Measurements from ENCODE around the gene S100PBP. TPM values are rescaled to one million over a fixed set of nuclear protein-coding genes. Genes with fewer than 3 reads are reported as not detected.

The S100PBP gene
- total and polyA plus RNA-seq, 9 of the 15 experiments (the other 6 are each of a cell fraction or from before 2014, with no cell fraction given) = 22.9 to 60.2 (median 32.9) TPM

DNA sequence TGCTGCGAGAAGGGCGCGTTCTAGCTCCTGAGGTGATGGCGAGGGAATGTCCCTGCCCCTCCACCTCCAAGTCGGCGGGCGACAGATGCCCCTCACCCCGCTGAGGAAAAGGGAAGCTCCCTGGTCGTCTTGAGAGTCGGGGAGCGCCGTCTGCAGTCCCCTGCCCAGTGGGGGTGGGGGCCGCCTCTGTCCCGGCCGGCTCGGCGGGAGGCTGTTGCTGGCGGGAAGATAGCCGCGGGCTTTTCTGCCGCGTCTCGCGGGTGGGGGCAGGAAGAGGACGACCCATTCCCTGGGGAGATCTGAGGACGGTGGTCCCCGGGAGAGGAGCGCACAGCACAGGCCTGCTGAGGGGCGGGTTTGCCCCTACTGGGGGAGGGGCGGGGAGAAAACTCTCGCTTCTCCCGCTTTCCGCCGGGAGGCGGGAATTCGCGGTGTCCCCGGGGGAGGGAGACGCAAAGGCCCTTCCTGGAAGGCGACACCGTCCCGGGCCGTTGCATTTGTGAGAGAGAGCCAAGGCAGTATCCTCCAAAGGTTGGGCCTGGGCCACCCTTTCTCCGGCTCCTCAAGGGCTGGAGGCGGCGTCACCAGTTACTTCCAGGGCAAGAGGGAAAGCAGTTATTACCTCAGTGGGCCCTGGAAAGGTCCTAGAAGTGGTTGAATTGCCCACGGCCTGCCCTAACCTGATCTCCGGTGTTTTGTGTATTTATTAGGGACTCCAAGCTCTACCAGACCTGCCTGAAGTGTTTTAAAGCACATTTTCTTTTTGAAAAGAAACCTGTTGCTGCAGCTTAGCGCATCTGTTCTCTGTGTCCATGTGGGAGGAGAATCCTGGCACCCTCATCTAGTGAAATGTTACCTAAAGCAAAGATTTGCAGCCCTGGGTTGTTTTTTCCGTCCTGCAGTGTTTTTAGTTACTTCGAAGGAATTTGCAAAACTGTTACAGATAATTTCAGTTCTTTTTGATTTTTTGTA, 648 bp downstream of the S100PBP start (continued):
- TF ChIP-seq, protein P1, sequence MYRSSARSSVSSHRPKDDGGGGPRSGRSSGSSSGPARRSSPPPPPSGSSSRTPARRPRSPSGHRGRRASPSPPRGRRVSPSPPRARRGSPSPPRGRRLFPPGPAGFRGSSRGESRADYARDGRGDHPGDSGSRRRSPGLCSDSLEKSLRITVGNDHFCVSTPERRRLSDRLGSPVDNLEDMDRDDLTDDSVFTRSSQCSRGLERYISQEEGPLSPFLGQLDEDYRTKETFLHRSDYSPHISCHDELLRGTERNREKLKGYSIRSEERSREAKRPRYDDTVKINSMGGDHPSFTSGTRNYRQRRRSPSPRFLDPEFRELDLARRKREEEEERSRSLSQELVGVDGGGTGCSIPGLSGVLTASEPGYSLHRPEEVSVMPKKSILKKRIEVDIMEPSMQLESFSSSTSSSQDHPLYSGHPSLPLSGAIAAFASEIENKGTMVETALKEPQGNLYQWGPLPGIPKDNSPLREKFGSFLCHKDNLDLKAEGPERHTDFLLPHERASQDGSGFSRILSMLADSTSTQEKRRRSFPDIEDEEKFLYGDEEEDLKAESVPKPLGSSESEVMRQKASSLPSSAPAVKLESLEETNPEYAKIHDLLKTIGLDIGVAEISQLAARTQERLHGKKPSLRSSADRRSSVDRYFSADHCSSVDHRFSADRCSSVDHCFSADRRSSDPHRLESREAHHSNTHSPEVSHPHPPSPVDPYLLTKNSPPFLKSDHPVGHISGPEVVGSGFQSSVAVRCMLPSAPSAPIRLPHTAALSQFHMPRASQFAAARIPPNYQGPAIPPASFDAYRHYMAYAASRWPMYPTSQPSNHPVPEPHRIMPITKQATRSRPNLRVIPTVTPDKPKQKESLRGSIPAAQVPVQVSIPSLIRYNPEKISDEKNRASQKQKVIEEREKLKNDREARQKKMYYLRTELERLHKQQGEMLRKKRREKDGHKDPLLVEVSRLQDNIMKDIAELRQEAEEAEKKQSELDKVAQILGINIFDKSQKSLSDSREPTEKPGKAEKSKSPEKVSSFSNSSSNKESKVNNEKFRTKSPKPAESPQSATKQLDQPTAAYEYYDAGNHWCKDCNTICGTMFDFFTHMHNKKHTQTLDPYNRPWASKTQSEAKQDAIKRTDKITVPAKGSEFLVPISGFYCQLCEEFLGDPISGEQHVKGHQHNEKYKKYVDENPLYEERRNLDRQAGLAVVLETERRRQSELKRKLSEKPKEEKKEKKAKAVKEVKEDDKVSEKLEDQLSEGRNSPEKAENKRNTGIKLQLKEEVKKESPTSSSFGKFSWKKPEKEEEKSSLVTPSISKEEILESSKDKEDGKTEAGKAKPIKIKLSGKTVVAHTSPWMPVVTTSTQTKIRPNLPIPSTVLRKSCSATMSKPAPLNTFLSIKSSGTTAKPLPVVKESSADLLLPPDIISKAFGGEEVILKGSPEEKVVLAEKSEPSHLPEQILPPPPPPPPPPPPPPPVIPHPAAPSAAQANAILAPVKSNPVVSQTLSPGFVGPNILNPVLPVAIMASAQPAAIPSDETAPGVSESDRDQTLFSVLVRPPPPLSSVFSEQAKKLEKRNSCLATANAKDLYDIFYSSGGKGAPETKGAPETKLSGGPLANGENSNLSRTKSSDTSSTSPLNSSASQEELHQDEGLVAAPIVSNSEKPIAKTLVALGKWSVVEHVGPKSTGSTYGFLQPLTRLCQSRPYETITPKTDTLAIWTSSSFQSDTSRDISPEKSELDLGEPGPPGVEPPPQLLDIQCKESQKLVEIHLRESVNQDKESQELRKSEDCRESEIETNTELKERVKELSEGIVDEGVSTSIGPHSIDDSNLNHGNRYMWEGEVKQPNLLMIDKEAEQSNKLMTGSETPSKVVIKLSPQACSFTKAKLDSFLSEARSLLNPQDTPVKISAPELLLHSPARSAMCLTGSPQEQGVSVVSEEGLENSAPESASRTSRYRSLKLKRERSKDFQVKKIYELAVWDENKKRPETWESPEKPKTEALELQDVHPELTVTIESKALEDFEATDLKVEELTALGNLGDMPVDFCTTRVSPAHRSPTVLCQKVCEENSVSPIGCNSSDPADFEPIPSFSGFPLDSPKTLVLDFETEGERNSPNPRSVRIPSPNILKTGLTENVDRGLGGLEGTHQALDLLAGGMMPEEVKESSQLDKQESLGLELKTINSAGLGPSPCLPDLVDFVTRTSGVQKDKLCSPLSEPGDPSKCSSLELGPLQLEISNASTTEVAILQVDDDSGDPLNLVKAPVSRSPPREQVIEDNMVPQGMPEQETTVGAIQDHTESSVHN (IDR thresholded peaks at IDR 0.05; ENCODE audit: borderline replicate concordance in 1 of 2, low read depth in 1 of 2) = no peak
- TF ChIP-seq, protein P2, sequence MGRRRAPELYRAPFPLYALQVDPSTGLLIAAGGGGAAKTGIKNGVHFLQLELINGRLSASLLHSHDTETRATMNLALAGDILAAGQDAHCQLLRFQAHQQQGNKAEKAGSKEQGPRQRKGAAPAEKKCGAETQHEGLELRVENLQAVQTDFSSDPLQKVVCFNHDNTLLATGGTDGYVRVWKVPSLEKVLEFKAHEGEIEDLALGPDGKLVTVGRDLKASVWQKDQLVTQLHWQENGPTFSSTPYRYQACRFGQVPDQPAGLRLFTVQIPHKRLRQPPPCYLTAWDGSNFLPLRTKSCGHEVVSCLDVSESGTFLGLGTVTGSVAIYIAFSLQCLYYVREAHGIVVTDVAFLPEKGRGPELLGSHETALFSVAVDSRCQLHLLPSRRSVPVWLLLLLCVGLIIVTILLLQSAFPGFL (CRISPR knock-in tag; IDR thresholded peaks at IDR 0.05) = peak; percentile 88; the same call in 1 of the 2 replicates
- TF ChIP-seq POLR3A (IDR thresholded peaks at IDR 0.05; ENCODE audit: borderline replicate concordance, extremely low read depth, insufficient read depth, insufficient read length) (no peak), PURB (CRISPR knock-in tag; IDR thresholded peaks at IDR 0.05; ENCODE audit: low read depth) (no peak), SP2 (IDR thresholded peaks at IDR 0.05; ENCODE audit: extremely low read depth, low read depth, low read length, poor library complexity, severe bottlenecking) (no peak), RNF2 (IDR thresholded peaks at IDR 0.05) (peak; percentile 41; the same call in 1 of the 2 replicates)
- TF ChIP-seq, protein P3, sequence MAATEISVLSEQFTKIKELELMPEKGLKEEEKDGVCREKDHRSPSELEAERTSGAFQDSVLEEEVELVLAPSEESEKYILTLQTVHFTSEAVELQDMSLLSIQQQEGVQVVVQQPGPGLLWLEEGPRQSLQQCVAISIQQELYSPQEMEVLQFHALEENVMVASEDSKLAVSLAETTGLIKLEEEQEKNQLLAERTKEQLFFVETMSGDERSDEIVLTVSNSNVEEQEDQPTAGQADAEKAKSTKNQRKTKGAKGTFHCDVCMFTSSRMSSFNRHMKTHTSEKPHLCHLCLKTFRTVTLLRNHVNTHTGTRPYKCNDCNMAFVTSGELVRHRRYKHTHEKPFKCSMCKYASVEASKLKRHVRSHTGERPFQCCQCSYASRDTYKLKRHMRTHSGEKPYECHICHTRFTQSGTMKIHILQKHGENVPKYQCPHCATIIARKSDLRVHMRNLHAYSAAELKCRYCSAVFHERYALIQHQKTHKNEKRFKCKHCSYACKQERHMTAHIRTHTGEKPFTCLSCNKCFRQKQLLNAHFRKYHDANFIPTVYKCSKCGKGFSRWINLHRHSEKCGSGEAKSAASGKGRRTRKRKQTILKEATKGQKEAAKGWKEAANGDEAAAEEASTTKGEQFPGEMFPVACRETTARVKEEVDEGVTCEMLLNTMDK (IDR thresholded peaks at IDR 0.05; ENCODE audit: borderline replicate concordance, insufficient read depth, low read depth, low read length, poor library complexity, severe bottlenecking) = peak; percentile 32
- TF ChIP-seq, protein P4, sequence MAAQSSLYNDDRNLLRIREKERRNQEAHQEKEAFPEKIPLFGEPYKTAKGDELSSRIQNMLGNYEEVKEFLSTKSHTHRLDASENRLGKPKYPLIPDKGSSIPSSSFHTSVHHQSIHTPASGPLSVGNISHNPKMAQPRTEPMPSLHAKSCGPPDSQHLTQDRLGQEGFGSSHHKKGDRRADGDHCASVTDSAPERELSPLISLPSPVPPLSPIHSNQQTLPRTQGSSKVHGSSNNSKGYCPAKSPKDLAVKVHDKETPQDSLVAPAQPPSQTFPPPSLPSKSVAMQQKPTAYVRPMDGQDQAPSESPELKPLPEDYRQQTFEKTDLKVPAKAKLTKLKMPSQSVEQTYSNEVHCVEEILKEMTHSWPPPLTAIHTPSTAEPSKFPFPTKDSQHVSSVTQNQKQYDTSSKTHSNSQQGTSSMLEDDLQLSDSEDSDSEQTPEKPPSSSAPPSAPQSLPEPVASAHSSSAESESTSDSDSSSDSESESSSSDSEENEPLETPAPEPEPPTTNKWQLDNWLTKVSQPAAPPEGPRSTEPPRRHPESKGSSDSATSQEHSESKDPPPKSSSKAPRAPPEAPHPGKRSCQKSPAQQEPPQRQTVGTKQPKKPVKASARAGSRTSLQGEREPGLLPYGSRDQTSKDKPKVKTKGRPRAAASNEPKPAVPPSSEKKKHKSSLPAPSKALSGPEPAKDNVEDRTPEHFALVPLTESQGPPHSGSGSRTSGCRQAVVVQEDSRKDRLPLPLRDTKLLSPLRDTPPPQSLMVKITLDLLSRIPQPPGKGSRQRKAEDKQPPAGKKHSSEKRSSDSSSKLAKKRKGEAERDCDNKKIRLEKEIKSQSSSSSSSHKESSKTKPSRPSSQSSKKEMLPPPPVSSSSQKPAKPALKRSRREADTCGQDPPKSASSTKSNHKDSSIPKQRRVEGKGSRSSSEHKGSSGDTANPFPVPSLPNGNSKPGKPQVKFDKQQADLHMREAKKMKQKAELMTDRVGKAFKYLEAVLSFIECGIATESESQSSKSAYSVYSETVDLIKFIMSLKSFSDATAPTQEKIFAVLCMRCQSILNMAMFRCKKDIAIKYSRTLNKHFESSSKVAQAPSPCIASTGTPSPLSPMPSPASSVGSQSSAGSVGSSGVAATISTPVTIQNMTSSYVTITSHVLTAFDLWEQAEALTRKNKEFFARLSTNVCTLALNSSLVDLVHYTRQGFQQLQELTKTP (IDR thresholded peaks at IDR 0.05; ENCODE audit: low read depth in 1 of 2, partially characterized antibody in 2 of 2) = peak in 1 of 2 experiments; percentile 83

All from K562 (cell line).